GM12874 (cell line): Measurements from ENCODE around the gene SPCS2.

Source experiments
- CTCF ChIP-seq: IDR thresholded peaks from 2 replicates; pipeline ENCODE4 v1.5.1; 2011; ENCODE audit warnings: low read depth, mild to moderate bottlenecking, control low read depth, low read length, moderate library complexity; ENCODE audit not compliant: insufficient read depth

Gene SPCS2

GRCh38 chr11:74926304-74927030 lies 22.6 kb upstream of the SPCS2 start:
- no peak for TF ChIP-seq CTCF

- no peak for TF ChIP-seq CTCF
These were observed 21.6 kb upstream of the SPCS2 start for GRCh38 chr11:74927496-74927895.

GRCh38 chr11:74929431-74930363 lies 19.4 kb upstream of the SPCS2 start:
- TF ChIP-seq CTCF: peak; percentile 72

GRCh38 chr11:74932169-74932568 lies 16.9 kb upstream of the SPCS2 start:
- no peak for TF ChIP-seq CTCF

- no peak for TF ChIP-seq CTCF
These were observed 16.3 kb upstream of the SPCS2 start for GRCh38 chr11:74932797-74933196.

GRCh38 chr11:74933765-74934164 lies 15.3 kb upstream of the SPCS2 start:
- no peak for TF ChIP-seq CTCF

GRCh38 chr11:74935285-74935684 lies 13.8 kb upstream of the SPCS2 start:
- no peak for TF ChIP-seq CTCF
